Measurements from ENCODE around the gene LSAMP.
"Not testable (repeated sequence)": the region's sequence is repeated elsewhere in the genome, so short reads cannot be mapped to it uniquely, and the experiment has no call there.

The LSAMP gene

DNA sequence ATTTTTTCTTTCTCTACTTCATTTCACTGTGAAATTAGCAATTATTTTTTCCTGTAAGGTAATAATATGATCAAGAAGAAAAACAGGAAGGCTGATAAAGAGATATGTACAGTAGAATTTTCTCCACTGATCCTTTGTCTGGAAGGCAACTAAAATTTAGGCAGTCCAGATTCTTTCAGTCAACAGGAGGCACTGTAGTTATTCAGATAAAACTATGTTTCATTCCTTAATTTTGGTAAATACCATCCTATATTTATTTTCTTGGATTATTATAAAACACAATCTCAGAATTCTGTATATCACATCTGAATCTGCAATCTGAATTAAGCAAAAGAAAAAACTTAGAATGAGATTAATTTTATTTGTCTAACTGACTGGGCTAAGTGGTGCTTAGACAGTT, 343.2 kb downstream of the LSAMP start:
- DNase-seq (ENCODE audit: low read depth) = no peak

DNA sequence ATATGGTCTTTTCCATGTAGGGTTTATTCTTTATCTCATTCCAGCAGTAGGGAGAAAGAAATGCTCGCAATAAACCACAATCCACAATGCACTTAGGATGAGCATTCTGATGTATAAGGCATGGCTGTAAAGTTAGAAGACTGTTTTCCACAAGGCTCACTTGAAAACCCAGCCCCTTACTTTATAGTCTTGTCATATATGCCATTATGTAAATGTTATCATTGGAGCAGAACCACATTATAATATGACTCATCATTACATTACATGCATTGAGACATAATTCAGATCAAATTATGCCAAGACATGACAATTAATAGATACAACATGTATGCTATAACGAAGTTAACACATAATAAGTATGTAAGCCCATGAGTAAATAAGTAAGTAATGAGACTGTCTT, 348.1 kb downstream of the LSAMP start:
- DNase-seq (ENCODE audit: low read depth) = peak; percentile 13

- no peak for DNase-seq (ENCODE audit: low read depth)
Observed at GRCh38 chr3:116096631-116097030, 348.7 kb downstream of the LSAMP start.

GRCh38 chr3:116093374-116093773, 351.9 kb downstream of the LSAMP start:
- no peak for DNase-seq (ENCODE audit: low read depth)

GRCh38 chr3:116087426-116087825, 357.9 kb downstream of the LSAMP start:
- DNase-seq (ENCODE audit: low read depth) = no peak

DNA sequence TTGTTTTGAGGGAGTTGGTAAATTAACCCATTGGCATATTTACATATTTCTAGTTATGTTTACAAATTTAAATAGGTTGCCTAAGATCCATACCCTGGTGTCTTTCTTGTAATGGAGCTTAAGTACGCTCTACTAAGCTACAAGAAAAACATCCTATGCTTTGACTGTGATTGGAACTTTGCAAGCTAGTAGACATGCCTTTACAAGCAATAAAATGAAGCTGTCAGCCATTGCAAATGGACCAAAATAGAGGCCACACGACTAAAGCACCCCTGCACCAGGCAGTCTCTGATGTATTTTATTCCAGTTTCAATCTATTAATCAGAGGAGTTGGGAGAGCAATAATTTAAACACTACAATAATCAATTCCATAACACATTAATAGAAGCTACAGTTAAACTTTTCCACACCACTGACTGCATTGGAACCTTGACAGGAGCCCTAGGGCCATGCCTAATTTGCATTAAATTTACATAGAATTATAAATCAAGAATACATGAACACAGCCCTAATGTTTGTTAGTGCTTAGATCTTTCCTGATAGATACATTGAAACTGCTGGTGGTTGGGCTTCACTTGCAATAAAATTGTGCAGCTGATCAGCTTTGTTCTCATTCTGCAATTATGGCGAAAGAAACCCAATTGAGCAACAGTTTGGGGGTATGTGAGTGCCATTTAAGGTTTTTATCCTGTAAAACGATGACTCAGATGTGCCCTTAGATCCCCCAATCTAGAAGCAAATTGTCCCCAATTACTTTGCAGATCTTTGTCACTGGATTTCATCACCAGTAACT, 360.1 kb downstream of the LSAMP start:
- DNase-seq (ENCODE audit: low read depth) = no peak

DNA sequence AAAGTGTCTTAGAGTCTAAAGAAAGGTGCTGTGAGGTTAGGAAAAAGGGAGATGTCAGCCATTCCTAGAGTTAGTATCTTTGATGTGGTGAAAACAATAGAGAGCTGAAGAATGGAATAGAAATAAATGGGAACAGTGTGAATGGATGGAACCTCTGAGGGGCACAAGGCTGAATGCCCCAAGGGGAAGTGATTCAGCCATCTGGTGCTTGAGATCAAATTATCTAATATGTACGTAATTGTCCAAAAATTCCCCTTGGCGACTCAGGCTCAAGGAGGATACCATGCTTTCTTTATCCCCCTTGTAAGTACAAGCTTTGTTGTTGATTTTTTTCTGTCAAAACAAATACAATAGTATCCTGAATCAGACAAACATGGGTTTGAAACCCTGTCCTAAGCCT, 361.6 kb downstream of the LSAMP start:
- peak; percentile 88 for DNase-seq (ENCODE audit: low read depth)

GRCh38 chr3:116078561-116078960, 366.7 kb downstream of the LSAMP start:
- no peak for DNase-seq (ENCODE audit: low read depth)

- DNase-seq (ENCODE audit: low read depth) = no peak
Observed at GRCh38 chr3:116077557-116077956, 367.7 kb downstream of the LSAMP start.

DNA sequence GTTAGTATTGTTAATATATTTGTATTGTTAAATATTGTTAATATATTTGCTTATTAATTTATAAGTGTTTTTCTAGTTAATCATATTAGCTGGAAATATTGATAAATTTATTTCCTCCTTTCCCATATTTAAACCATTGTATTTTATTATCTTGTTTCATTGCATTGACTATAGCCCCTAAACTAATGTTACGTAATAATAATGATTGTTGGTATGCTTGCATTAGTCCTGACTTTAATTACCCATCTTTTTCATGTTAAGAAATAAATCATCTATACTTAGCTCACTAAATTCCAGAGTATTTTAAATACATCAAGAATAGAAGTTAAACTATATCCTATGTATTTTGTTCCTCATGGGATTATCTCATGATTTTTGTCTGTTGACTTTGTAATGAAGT, 368.2 kb downstream of the LSAMP start:
- DNase-seq (ENCODE audit: low read depth) = no peak

- not testable (repeated sequence) for DNase-seq (ENCODE audit: low read depth)
Observed at GRCh38 chr3:116070516-116071278, 374.6 kb downstream of the LSAMP start.

GRCh38 chr3:116070061-116070460, 375.2 kb downstream of the LSAMP start:
- no peak for DNase-seq (ENCODE audit: low read depth)

GRCh38 chr3:116069024-116069423, 376.3 kb downstream of the LSAMP start:
- no peak for DNase-seq (ENCODE audit: low read depth)

- no peak for DNase-seq (ENCODE audit: low read depth)
Observed at GRCh38 chr3:116067326-116067725, 378.0 kb downstream of the LSAMP start.

DNA sequence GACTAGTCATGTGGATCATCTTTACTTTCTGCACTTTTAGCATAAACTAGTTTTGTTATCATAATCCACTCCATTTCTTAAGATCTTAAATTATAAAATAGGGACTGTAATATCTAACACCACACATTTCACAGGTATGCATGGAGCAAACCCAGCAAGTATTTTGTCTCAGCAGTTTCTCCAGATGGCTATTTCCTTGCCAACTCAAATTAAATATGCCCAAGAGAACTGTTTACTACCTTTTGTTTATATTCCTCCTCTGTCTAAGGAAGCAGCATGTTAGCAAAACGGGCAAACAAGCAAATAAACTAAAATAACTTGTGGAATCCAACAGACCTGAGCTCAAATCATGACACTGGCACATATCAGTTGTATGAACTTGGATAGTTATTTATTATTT, 379.8 kb downstream of the LSAMP start:
- no peak for DNase-seq (ENCODE audit: low read depth)

DNA sequence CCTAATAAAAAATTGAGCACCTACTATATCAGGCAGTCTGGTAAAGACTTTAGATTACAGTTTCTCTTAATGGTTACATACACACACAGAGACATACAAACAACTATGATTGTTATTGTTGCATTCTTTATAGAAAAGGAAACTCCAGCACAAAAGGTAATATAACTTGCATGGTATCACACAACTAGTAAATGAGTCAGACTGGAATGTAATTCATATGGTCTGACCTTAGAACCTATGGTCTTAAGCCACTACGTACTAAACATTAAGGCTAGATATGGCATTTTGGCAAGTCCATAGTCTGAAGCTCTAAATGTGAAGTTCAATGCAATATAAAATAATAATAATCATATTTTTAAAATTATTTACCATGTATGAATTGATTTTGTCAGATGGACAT, 380.6 kb downstream of the LSAMP start:
- DNase-seq (ENCODE audit: low read depth) = peak; percentile 81

DNA sequence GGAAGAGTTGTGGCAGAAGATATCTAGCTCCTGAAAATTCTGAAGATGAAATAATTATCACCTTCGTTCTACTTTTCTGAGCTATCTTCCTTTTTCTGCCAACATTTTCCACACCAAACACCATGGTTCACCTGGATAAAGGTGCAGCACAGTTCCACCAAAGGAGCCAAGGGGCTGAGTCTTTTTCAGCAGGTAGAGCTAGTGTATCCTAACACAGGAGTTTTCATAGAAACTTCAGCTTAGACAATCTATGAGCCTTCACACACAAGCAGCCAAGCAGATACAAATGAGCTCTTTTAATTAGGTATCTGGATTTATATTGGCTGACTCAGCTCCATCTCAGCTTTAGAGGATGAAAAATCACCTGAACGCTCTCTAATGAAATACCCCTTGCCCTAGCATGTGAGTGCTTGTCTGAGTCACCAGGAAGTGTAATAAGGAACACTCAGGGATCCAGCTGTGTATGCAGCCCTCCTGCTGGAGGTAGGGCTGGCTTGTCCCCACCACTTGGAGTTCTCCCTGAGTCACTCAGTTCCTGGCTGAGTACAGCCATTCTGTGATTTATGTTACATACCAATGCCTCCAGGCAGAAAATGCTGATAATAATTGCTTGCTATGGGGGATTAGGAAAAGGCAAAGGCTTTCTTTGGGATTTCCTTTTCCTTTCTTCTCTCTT, 385.7 kb downstream of the LSAMP start:
- peak; percentile 98 for DNase-seq (ENCODE audit: low read depth)

- no peak for DNase-seq (ENCODE audit: low read depth)
Observed at GRCh38 chr3:116058844-116059243, 386.4 kb downstream of the LSAMP start.

- DNase-seq (ENCODE audit: low read depth) = no peak
Observed at GRCh38 chr3:116057400-116058006, 387.8 kb downstream of the LSAMP start.

DNA sequence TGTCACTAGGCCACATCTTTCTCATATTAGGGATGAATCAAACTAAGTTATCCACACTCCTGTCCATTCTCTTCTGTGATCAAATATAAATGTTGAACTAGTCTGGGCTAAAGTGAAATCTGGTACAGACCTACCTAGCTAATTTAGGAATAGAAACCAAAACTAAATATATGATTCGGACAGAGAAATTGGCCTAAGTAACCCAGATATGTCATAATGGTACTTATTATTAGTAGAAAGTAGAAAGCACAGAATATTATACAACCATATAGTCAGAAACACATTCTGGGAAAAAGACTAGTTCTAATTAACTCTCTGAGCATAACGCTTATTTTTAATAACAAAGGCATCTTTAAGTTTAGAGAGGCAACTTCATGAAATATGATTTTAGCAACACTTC, 389.0 kb downstream of the LSAMP start:
- no peak for DNase-seq (ENCODE audit: low read depth)

GRCh38 chr3:116053017-116053416, 392.3 kb downstream of the LSAMP start:
- DNase-seq (ENCODE audit: low read depth) = no peak

DNA sequence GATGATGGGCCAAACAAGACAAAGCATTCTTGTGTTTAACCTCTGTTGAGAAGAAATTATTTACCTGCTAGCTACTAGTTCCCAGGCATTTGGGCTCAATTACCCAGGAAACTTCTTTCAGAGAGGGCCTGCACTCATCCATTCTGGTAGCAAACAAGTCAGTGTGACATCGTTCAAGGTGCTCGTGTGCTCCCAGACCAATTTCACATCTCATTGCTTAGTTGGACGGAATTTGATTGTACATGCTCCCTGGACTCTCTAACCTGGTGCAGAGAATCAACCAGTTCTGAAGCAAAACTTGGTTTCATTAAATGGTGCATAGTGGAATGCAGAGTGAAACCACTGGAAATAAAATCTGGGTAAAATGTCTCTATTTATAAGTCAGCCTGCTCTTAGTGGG, 392.7 kb downstream of the LSAMP start:
- no peak for DNase-seq (ENCODE audit: low read depth)

GRCh38 chr3:116051586-116051985, 393.7 kb downstream of the LSAMP start:
- DNase-seq (ENCODE audit: low read depth) = no peak

Measured in ELR (cell line).